Activated CD8-positive, alpha-beta memory T cell treated with anti-CD3 and anti-CD28 coated beads, Interleukin-2, amount 50 U/mL, for 24 hours (primary cell): ENCODE data around the gene HRH2.

Experiments used
- DNase-seq: peaks from one replicate; pipeline ENCODE4 v3.0.0-alpha.2; 2020; ENCODE audit errors: extremely low read depth

HRH2 gene

GRCh38 chr5:175677571-175677970 lies 19.7 kb downstream of the HRH2 start:
- DNase-seq = no peak

GRCh38 chr5:175678074-175678473 lies 20.2 kb downstream of the HRH2 start:
- no peak for DNase-seq

- DNase-seq = no peak
Measured at GRCh38 chr5:175679411-175679810, 21.5 kb downstream of the HRH2 start.

- DNase-seq = no peak
Measured at GRCh38 chr5:175680020-175680419, 22.1 kb downstream of the HRH2 start.

- DNase-seq = no peak
Measured at GRCh38 chr5:175680463-175680862, 22.6 kb downstream of the HRH2 start.

GRCh38 chr5:175681045-175681967 lies 23.4 kb downstream of the HRH2 start:
- no peak for DNase-seq

- no peak for DNase-seq
Measured at GRCh38 chr5:175681968-175682340, 24.1 kb downstream of the HRH2 start.

GRCh38 chr5:175682664-175683063 lies 24.8 kb downstream of the HRH2 start:
- no peak for DNase-seq

GRCh38 chr5:175683231-175683630 lies 25.4 kb downstream of the HRH2 start:
- DNase-seq = no peak

- no peak for DNase-seq
Measured at GRCh38 chr5:175683921-175684320, 26.1 kb downstream of the HRH2 start.

GRCh38 chr5:175684931-175685330 lies 27.1 kb downstream of the HRH2 start:
- no peak for DNase-seq

- DNase-seq = no peak
Measured at GRCh38 chr5:175685701-175686350, 28.0 kb downstream of the HRH2 start.

- no peak for DNase-seq
Measured at GRCh38 chr5:175686396-175686795, 28.5 kb downstream of the HRH2 start.

GRCh38 chr5:175686826-175687225 lies 29.0 kb downstream of the HRH2 start:
- DNase-seq = no peak

GRCh38 chr5:175687231-175687701 lies 29.4 kb downstream of the HRH2 start:
- DNase-seq = no peak

- DNase-seq = no peak
Measured at GRCh38 chr5:175688352-175689146, 30.7 kb downstream of the HRH2 start.

GRCh38 chr5:175689147-175689991 lies 31.5 kb downstream of the HRH2 start:
- no peak for DNase-seq

- no peak for DNase-seq
Measured at GRCh38 chr5:175690025-175690424, 32.2 kb downstream of the HRH2 start.

- no peak for DNase-seq
Measured at GRCh38 chr5:175690586-175690985, 32.7 kb downstream of the HRH2 start.

GRCh38 chr5:175691761-175692160 lies 33.9 kb downstream of the HRH2 start:
- DNase-seq = no peak
